Prostate gland (tissue), 2 donors: ENCODE measurements around the gene CNTN4.

ENCODE experiments used
- POLR2A ChIP-seq: fragments of 450-650 bp; IDR thresholded peaks from one replicate; pipeline ENCODE4 v1.6.1; 2016; ENCODE audit warnings: antibody characterized with exemption, mild to moderate bottlenecking
- POLR2AphosphoS5 ChIP-seq: sonication (generic); formaldehyde crosslinking; IDR thresholded peaks from one replicate; pipeline ENCODE4 v1.6.1; 2017; ENCODE audit warnings: antibody characterized with exemption
- TF ChIP-seq, protein P1 (sequence below), 4 experiments: fragments of 200-600 bp in 2 of 4; fragments of 450-650 bp in 2 of 4; sonication (generic) in 2 of 4; IDR thresholded peaks; 1 replicate in 3 of 4; 2 replicates in 1 of 4; pipeline ENCODE4 v1.5.1; 2016 to 2019; ENCODE audit warnings: antibody characterized with exemption in 4 of 4, mild to moderate bottlenecking in 2 of 4, moderate library complexity in 2 of 4

DNA sequence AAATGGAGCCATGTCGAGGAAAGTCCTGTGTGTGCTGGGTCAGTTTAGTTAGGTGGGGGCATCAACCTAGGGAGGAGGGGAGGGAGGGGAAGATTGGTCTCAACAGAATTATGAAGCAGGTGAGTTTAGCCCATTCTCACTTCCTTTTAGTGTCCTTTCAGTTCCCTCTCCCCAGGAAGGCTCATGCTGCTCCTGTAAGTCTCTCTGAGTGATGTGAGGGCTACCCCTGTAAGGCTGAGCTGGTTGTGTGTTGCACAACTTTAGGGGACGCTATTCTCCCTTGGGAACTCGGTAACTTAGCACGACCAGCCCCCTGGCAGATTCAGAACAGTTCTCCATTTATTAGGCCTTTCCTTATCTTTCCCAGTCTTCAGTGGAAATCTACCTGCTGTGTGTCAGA lies 990.4 kb downstream of the CNTN4 start:
- TF ChIP-seq, protein P1, sequence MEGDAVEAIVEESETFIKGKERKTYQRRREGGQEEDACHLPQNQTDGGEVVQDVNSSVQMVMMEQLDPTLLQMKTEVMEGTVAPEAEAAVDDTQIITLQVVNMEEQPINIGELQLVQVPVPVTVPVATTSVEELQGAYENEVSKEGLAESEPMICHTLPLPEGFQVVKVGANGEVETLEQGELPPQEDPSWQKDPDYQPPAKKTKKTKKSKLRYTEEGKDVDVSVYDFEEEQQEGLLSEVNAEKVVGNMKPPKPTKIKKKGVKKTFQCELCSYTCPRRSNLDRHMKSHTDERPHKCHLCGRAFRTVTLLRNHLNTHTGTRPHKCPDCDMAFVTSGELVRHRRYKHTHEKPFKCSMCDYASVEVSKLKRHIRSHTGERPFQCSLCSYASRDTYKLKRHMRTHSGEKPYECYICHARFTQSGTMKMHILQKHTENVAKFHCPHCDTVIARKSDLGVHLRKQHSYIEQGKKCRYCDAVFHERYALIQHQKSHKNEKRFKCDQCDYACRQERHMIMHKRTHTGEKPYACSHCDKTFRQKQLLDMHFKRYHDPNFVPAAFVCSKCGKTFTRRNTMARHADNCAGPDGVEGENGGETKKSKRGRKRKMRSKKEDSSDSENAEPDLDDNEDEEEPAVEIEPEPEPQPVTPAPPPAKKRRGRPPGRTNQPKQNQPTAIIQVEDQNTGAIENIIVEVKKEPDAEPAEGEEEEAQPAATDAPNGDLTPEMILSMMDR (IDR thresholded peaks at IDR 0.05) = no peak
- TF ChIP-seq POLR2A (no peak), POLR2AphosphoS5 (no peak)
